Liver (tissue), 3 donors: ENCODE results near the gene JAKMIP2.

Experiments
- JUND ChIP-seq, 2 donors: IDR thresholded peaks; 2 replicates each; pipeline ENCODE4 v1.6.1; 2016; ENCODE audit warnings: antibody characterized with exemption in 2 of 2
- RAD21 ChIP-seq, 2 donors: IDR thresholded peaks; 2 replicates each; pipeline ENCODE4 v1.6.1; 2016; ENCODE audit warnings: antibody characterized with exemption in 2 of 2, mild to moderate bottlenecking in 2 of 2
- REST ChIP-seq: IDR thresholded peaks from 2 replicates; pipeline ENCODE4 v1.6.1; 2016; ENCODE audit warnings: antibody characterized with exemption, mild to moderate bottlenecking
- RXRA ChIP-seq, 2 donors: IDR thresholded peaks; 2 replicates each; pipeline ENCODE4 v1.6.1; 2017 to 2018; ENCODE audit warnings: antibody characterized with exemption in 2 of 2, mild to moderate bottlenecking in 1 of 2
- SP1 ChIP-seq: IDR thresholded peaks from 2 replicates; pipeline ENCODE4 v1.6.1; 2018; ENCODE audit warnings: antibody characterized with exemption, mild to moderate bottlenecking
- YY1 ChIP-seq: IDR thresholded peaks from 2 replicates; pipeline ENCODE4 v1.6.1; 2016; ENCODE audit warnings: antibody characterized with exemption, mild to moderate bottlenecking
- TF ChIP-seq, protein P1 (sequence below): fragments of 150-350 bp; IDR thresholded peaks from 2 replicates; pipeline ENCODE4 v1.5.1; 2017; ENCODE audit warnings: improper control_type of control experiment, low read depth, low read length; ENCODE audit not compliant: missing input control
- TF ChIP-seq, protein P2 (sequence below): IDR thresholded peaks from 2 replicates; pipeline ENCODE4 v1.6.1; 2016; ENCODE audit warnings: antibody characterized with exemption
- TF ChIP-seq, protein P3 (sequence below): IDR thresholded peaks from 2 replicates; pipeline ENCODE4 v1.6.1; 2016; ENCODE audit warnings: antibody characterized with exemption
- TF ChIP-seq, protein P4 (sequence below): IDR thresholded peaks from 2 replicates; pipeline ENCODE4 v1.6.1; 2016; ENCODE audit warnings: antibody characterized with exemption
- donor health status: healthy.
- donor health status: healthy.

- TF ChIP-seq REST, result no peak
- TF ChIP-seq RAD21 (IDR thresholded peaks at IDR 0.05), result no peak
- TF ChIP-seq, protein P1, sequence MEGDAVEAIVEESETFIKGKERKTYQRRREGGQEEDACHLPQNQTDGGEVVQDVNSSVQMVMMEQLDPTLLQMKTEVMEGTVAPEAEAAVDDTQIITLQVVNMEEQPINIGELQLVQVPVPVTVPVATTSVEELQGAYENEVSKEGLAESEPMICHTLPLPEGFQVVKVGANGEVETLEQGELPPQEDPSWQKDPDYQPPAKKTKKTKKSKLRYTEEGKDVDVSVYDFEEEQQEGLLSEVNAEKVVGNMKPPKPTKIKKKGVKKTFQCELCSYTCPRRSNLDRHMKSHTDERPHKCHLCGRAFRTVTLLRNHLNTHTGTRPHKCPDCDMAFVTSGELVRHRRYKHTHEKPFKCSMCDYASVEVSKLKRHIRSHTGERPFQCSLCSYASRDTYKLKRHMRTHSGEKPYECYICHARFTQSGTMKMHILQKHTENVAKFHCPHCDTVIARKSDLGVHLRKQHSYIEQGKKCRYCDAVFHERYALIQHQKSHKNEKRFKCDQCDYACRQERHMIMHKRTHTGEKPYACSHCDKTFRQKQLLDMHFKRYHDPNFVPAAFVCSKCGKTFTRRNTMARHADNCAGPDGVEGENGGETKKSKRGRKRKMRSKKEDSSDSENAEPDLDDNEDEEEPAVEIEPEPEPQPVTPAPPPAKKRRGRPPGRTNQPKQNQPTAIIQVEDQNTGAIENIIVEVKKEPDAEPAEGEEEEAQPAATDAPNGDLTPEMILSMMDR, result no peak
- TF ChIP-seq, protein P2, sequence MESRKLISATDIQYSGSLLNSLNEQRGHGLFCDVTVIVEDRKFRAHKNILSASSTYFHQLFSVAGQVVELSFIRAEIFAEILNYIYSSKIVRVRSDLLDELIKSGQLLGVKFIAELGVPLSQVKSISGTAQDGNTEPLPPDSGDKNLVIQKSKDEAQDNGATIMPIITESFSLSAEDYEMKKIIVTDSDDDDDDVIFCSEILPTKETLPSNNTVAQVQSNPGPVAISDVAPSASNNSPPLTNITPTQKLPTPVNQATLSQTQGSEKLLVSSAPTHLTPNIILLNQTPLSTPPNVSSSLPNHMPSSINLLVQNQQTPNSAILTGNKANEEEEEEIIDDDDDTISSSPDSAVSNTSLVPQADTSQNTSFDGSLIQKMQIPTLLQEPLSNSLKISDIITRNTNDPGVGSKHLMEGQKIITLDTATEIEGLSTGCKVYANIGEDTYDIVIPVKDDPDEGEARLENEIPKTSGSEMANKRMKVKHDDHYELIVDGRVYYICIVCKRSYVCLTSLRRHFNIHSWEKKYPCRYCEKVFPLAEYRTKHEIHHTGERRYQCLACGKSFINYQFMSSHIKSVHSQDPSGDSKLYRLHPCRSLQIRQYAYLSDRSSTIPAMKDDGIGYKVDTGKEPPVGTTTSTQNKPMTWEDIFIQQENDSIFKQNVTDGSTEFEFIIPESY, result no peak
- TF ChIP-seq, protein P3, sequence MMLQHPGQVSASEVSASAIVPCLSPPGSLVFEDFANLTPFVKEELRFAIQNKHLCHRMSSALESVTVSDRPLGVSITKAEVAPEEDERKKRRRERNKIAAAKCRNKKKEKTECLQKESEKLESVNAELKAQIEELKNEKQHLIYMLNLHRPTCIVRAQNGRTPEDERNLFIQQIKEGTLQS, result no peak
- no peak for TF ChIP-seq RXRA (IDR thresholded peaks at IDR 0.05)
- no peak for TF ChIP-seq JUND (IDR thresholded peaks at IDR 0.05)
- TF ChIP-seq SP1, result no peak
- TF ChIP-seq, protein P4, sequence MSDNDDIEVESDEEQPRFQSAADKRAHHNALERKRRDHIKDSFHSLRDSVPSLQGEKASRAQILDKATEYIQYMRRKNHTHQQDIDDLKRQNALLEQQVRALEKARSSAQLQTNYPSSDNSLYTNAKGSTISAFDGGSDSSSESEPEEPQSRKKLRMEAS, result no peak
- no peak for TF ChIP-seq YY1
Measured at GRCh38 chr5:147631428-147632003, 151.0 kb downstream of the JAKMIP2 start.
